Panc1 (cell line): ENCODE measurements around the gene GLI3. TPM values are rescaled to one million over a fixed set of nuclear protein-coding genes. Genes with fewer than 3 reads are reported as not detected.

ENCODE experiments used
- ATAC-seq: fragments of 200-7000 bp; cut with Tn5 transposase; 2 replicates; pipeline ENCODE4 v1.9.1; 2020; ENCODE audit warnings: mild to moderate bottlenecking, moderate library complexity
- BruUV-seq: library from RNA; stranded (reverse); fragments of 400-500 nt; replicated peaks from 2 replicates; lab custom pipeline; 2021; lab: Mats Ljungman, UMichigan
- CTCF ChIA-PET: fragments of 300-600 bp; sonication (Branson Sonifier 250); formaldehyde crosslinking; loops from one replicate; lab custom pipeline; 2022; ENCODE audit warnings: antibody characterized with exemption; lab: Charles Lee
- POLR2A ChIA-PET: fragments of 300-600 bp; sonication (Branson Sonifier 250); formaldehyde crosslinking; loops from one replicate; lab custom pipeline; 2022; ENCODE audit warnings: antibody characterized with exemption; lab: Charles Lee
- DNase-seq: peaks from one replicate; pipeline ENCODE4 v3.0.0-alpha.2; 2010; ENCODE audit warnings: low read depth, low spot score
- H3K27ac ChIP-seq: 2 replicates; pipeline ENCODE4 v1.5.1; 2011; ENCODE audit warnings: mild to moderate bottlenecking, low read length, inconsistent platforms
- H3K27me3 ChIP-seq: fragments of 200-500 bp; sonication (Bioruptor generic); 2 replicates; pipeline ENCODE4 v1.6.0; 2014; ENCODE audit warnings: low read length, inconsistent platforms; ENCODE audit not compliant: control insufficient read depth, insufficient read depth
- H3K36me3 ChIP-seq: fragments of 200-500 bp; sonication (Bioruptor generic); 2 replicates; pipeline ENCODE4 v1.5.1; 2014; ENCODE audit warnings: inconsistent platforms, mild to moderate bottlenecking, low read length, moderate library complexity; ENCODE audit not compliant: control insufficient read depth, insufficient read depth
- H3K4me1 ChIP-seq: 2 replicates; pipeline ENCODE4 v1.5.1; 2011; ENCODE audit warnings: inconsistent platforms, mild to moderate bottlenecking, low read length, moderate library complexity; ENCODE audit not compliant: control insufficient read depth, insufficient read depth
- H3K4me3 ChIP-seq, 2 experiments: 2 replicates each; pipeline ENCODE4 v1.5.1; 2011 to 2012; ENCODE audit warnings: low read depth in 2 of 2, low read length in 2 of 2, mild to moderate bottlenecking in 2 of 2, inconsistent platforms in 1 of 2, moderate library complexity in 1 of 2
- H3K9me3 ChIP-seq: fragments of 200-500 bp; sonication (Bioruptor generic); 2 replicates; pipeline ENCODE4 v1.5.1; 2014; ENCODE audit warnings: low read depth, mild to moderate bottlenecking, inconsistent platforms, low read length, moderate library complexity; ENCODE audit not compliant: control insufficient read depth, insufficient read depth
- POLR2AphosphoS5 ChIP-seq: IDR thresholded peaks from 2 replicates; pipeline ENCODE4 v1.6.1; 2012; ENCODE audit warnings: mild to moderate bottlenecking, low read depth, low read length, moderate library complexity
- SIN3A ChIP-seq: IDR thresholded peaks from 2 replicates; pipeline ENCODE4 v1.6.1; 2012; ENCODE audit warnings: low read depth, mild to moderate bottlenecking, low read length, moderate library complexity, borderline replicate concordance; ENCODE audit not compliant: insufficient read depth
- TCF7L2 ChIP-seq: IDR thresholded peaks from 2 replicates; pipeline ENCODE4 v1.6.1; 2011; ENCODE audit warnings: mild to moderate bottlenecking, low read depth, low read length, inconsistent platforms
- in situ Hi-C: cut with HindIII; loops from 2 replicates; pipeline ENCODE4 v1.10.0; 2016; ENCODE audit warnings: low sequenced_read_pairs, low pct_unique_long_range_greater_than_20kb
- intact Hi-C: fragments of 100-400 bp; cut with micrococcal nuclease; formaldehyde crosslinking; loops from one replicate; pipeline ENCODE4 v1.10.0; 2022; ENCODE audit not compliant: unreplicated experiment
- total RNA-seq: library from RNA; stranded (reverse); gene quantifications from one replicate; pipeline ENCODE4 v1.2.1, GENCODE V29; 2021; ENCODE audit not compliant: unreplicated experiment
- TF ChIP-seq, protein P1 (sequence below), 2 experiments: IDR thresholded peaks; 2 replicates each; pipeline ENCODE4 v1.6.1; 2011 to 2012; ENCODE audit warnings: low read depth in 2 of 2, control low read depth in 1 of 2, low read length in 1 of 2, mild to moderate bottlenecking in 1 of 2, moderate library complexity in 1 of 2; ENCODE audit not compliant: insufficient read depth in 1 of 2
- TF ChIP-seq, protein P2 (sequence below): fragments of 450-650 bp; IDR thresholded peaks from 2 replicates; pipeline ENCODE4 v1.5.1; 2017; ENCODE audit warnings: mild to moderate bottlenecking

GLI3 gene
- total RNA-seq, 1 experiment from 2014 or later = 3.7 TPM

DNA sequence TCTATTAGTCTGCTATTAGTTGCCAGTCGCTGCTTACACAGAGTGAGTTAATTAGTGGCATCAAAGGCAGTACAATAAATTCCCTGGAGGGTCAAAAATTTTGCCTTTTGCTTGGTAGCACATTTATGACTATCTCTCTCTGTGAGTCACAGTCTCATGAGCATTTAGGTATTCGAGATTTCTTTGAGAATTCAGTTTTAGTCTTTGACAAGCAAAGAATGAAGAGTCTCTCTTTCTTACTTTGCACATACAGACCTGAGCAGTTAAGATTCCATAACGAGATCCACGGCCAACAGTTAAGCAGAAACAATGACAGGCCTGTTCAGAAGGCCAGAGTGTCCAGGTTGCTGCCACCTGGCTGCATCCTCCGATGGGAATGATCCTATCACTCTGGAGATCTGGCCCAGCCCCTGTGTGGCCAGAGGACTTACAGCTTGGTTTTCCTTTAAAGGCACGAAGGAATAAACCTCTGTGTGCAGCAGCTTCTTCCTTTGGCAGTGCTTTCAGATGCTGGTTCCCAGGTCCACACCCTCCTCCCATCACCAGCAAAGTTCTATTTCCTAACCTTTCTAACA is 80.6 kb downstream of the GLI3 start (continued):
- TF ChIP-seq POLR2AphosphoS5 = no peak

DNA sequence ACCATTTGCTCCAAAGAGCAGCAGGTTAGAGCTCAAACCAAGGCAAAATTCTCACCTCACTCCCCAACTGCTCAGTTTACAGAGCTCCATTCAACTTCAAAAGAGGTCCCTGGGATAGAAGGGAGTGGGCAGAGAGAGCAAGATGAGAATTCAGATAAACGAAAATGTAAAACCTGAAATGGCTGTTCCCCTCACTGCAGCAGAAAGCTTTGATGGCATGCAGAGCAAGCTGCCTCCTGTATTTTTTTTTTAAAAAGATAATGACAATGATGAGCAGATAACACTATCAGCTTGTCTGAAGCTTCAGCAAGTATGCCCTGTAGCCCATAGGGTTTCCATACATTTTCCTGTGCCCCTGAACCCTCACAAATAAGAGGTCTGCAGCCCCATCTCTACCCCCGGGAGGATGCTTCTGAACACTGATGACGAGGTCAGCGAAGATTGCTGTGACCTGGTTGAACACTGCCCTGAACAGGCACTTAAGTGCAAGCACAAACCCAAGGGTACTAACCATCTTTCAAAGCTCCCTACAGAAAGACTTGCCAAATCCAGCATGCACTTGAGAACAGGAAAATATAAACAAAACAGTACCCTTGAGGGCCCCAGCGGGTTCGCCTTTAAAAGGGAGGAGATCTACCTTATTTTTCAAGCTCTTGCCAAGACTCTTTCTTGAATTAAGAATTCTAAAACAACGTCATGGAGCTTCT is 81.3 kb downstream of the GLI3 start:
- TF ChIP-seq POLR2AphosphoS5 = no peak
- TF ChIP-seq SIN3A = no peak
- TF ChIP-seq, protein P1, sequence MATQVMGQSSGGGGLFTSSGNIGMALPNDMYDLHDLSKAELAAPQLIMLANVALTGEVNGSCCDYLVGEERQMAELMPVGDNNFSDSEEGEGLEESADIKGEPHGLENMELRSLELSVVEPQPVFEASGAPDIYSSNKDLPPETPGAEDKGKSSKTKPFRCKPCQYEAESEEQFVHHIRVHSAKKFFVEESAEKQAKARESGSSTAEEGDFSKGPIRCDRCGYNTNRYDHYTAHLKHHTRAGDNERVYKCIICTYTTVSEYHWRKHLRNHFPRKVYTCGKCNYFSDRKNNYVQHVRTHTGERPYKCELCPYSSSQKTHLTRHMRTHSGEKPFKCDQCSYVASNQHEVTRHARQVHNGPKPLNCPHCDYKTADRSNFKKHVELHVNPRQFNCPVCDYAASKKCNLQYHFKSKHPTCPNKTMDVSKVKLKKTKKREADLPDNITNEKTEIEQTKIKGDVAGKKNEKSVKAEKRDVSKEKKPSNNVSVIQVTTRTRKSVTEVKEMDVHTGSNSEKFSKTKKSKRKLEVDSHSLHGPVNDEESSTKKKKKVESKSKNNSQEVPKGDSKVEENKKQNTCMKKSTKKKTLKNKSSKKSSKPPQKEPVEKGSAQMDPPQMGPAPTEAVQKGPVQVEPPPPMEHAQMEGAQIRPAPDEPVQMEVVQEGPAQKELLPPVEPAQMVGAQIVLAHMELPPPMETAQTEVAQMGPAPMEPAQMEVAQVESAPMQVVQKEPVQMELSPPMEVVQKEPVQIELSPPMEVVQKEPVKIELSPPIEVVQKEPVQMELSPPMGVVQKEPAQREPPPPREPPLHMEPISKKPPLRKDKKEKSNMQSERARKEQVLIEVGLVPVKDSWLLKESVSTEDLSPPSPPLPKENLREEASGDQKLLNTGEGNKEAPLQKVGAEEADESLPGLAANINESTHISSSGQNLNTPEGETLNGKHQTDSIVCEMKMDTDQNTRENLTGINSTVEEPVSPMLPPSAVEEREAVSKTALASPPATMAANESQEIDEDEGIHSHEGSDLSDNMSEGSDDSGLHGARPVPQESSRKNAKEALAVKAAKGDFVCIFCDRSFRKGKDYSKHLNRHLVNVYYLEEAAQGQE (IDR thresholded peaks at IDR 0.05; ENCODE audit: insufficient read depth in 1 of 2, low read depth in 2 of 2, low read length in 1 of 2) = no peak
- no peak for TF ChIP-seq TCF7L2
- TF ChIP-seq, protein P2, sequence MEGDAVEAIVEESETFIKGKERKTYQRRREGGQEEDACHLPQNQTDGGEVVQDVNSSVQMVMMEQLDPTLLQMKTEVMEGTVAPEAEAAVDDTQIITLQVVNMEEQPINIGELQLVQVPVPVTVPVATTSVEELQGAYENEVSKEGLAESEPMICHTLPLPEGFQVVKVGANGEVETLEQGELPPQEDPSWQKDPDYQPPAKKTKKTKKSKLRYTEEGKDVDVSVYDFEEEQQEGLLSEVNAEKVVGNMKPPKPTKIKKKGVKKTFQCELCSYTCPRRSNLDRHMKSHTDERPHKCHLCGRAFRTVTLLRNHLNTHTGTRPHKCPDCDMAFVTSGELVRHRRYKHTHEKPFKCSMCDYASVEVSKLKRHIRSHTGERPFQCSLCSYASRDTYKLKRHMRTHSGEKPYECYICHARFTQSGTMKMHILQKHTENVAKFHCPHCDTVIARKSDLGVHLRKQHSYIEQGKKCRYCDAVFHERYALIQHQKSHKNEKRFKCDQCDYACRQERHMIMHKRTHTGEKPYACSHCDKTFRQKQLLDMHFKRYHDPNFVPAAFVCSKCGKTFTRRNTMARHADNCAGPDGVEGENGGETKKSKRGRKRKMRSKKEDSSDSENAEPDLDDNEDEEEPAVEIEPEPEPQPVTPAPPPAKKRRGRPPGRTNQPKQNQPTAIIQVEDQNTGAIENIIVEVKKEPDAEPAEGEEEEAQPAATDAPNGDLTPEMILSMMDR = no peak
- in situ Hi-C loops (no loop called here), intact Hi-C loops (no loop called here)
- H3K36me3 ChIP-seq = no peaks in the 10 kb centered on the region
- H3K27me3 ChIP-seq = 0 out of 2 replicates have a peak, but pooled peaks cover 3% of the 10 kb centered on the region
- DNase-seq (no peak), ATAC-seq (no peak)
- ChIA-PET POLR2A (no interaction called here), CTCF (interaction anchor here (1.0 kb wide), 1 partner anchor 20 kb away, joined by 3 read pairs; no protein-coding TSS in a partner anchor)
- no TSS peak for BruUV-seq
- H3K27ac ChIP-seq = no peak overlapping the region
- H3K4me1 ChIP-seq = 0 out of 2 replicates have a peak, but pooled peaks cover 3% of the 10 kb centered on the region
- H3K9me3 ChIP-seq = no peaks in the 10 kb centered on the region
- no peak overlapping the region for H3K4me3 ChIP-seq

DNA sequence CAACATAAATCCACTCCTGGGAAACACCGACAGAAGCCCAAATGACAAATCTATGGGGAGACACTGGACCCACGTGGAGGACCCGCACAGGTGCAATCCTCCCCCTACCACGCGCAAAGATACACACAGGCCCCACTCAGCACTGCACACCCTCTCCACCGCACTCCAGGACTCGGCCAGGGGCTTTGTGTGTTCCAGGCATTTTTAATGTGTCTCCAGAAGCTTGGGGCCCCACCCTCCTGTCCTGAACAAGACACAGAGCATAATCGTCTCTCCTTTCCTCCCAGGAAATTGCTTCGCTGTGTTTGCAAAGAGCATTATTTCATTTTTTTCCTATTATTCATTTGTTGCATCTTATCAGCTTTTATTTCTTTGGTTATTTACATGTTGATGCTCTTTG is 82.8 kb downstream of the GLI3 start:
- POLR2A ChIA-PET = no interaction called here
- Histone ChIP-seq H3K27me3 (0 out of 2 replicates have a peak, but pooled peaks cover 3% of the 10 kb centered on the region), H3K4me3 (no peak overlapping the region), H3K4me1 (0 out of 2 replicates have a peak, but pooled peaks cover 3% of the 10 kb centered on the region), H3K9me3 (no peaks in the 10 kb centered on the region), H3K27ac (no peak overlapping the region), H3K36me3 (no peaks in the 10 kb centered on the region)
- intact Hi-C loops (no loop called here), in situ Hi-C loops (no loop called here)
- CTCF ChIA-PET = no interaction called here
- ATAC-seq (no peak), DNase-seq (no peak)
- no peak for TF ChIP-seq SIN3A
- no peak for TF ChIP-seq POLR2AphosphoS5
- no peak for TF ChIP-seq TCF7L2
- TF ChIP-seq, protein P1 (IDR thresholded peaks at IDR 0.05; ENCODE audit: insufficient read depth in 1 of 2, low read depth in 2 of 2, low read length in 1 of 2) = no peak
- TF ChIP-seq, protein P2 = no peak
- no TSS peak for BruUV-seq
